ENCODE measurements around the gene TES.

The TES gene

GRCh38 chr7:116206141-116206540, 4.2 kb upstream of the TES start:
- Histone ChIP-seq H2BK12ac (ENCODE audit: low read length) (no peak overlapping the region), H4K12ac (ENCODE audit: low read depth, low read length) (no peak overlapping the region), H3K9ac (ENCODE audit: low read length) (no peak overlapping the region), H3K14ac (ENCODE audit: low read length) (no peak overlapping the region), H2AFZ (ENCODE audit: insufficient read depth, low read length, poor library complexity) (no peak overlapping the region), H3K36me3 (ENCODE audit: control insufficient read depth in 1 of 2, insufficient read depth in 2 of 2, low read length in 2 of 2) (no peaks in the 10 kb centered on the region), H3K9me3 (ENCODE audit: insufficient read depth, low read depth, low read length) (no peaks in the 10 kb centered on the region), H4K91ac (ENCODE audit: low read depth, low read length) (no peak overlapping the region), H2BK5ac (ENCODE audit: low read depth, low read length, poor library complexity) (no peak overlapping the region), H3K4me3 (ENCODE audit: low read depth, low read length) (no peak overlapping the region), H3K27me3 (ENCODE audit: insufficient read depth, low read length) (no peaks in the 10 kb centered on the region), H3K23ac (ENCODE audit: low read length) (no peak overlapping the region), H3K4ac (ENCODE audit: low read depth, low read length) (no peak overlapping the region), H2AK5ac (ENCODE audit: low read length) (no peak overlapping the region), H3K4me1 (ENCODE audit: control insufficient read depth in 1 of 2, insufficient read depth in 2 of 2, low read length in 2 of 2) (no peaks in the 10 kb centered on the region), H3K4me2 (ENCODE audit: low read length) (no peak overlapping the region), H2BK120ac (ENCODE audit: insufficient read depth, low read length, poor library complexity) (no peak overlapping the region), H3K27ac (ENCODE audit: low read depth, low read length) (no peak overlapping the region), H3K18ac (ENCODE audit: low read length) (no peak overlapping the region), H4K8ac (ENCODE audit: low read depth, low read length) (no peak overlapping the region), H3K79me1 (ENCODE audit: low read length) (peaks cover 8% of the 10 kb centered on the region), H3K79me2 (ENCODE audit: control insufficient read depth, insufficient read depth, low read length, poor library complexity) (peaks cover 7% of the 10 kb centered on the region)
- no peak for DNase-seq
- no CpG with 5 or more reads among the region's 1 CpG for WGBS (ENCODE audit: extremely low coverage, insufficient coverage, insufficient read length)

GRCh38 chr7:116208919-116209318, 1.4 kb upstream of the TES start:
- H3K79me1 ChIP-seq (ENCODE audit: low read length), result peaks cover 9% of the 10 kb centered on the region
- H3K9me3 ChIP-seq (ENCODE audit: insufficient read depth, low read depth, low read length), result no peaks in the 10 kb centered on the region

DNA sequence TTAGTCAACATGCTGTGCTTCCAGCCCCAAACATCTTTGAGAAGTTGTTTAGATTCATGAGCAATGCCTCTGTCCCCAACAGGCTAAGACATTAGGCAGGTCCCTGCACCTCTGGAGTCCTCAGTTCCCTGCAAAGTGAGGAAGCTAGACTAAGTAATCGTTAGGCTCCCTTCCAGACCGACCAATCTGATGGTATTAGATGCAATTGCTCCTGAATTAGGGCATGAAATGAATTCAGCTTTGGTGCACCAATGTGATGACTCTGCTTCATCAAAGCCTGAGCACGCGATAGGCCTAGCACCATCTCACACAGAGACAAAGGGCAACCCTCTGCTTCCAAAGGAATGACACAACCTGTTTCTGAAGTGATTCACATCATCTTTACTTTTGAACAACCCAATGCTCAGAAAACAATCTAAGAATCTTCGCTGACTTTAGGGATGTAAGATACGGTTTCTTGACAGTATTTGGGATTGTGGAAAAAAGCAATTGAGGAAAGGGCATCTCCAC, 723 bp upstream of the TES start:
- Histone ChIP-seq H3K14ac (ENCODE audit: low read length) (no peak overlapping the region), H3K79me1 (ENCODE audit: low read length) (peaks cover 9% of the 10 kb centered on the region), H3K18ac (ENCODE audit: low read length) (no peak overlapping the region), H3K79me2 (ENCODE audit: control insufficient read depth, insufficient read depth, low read length, poor library complexity) (peaks cover 8% of the 10 kb centered on the region), H2AFZ (ENCODE audit: insufficient read depth, low read length, poor library complexity) (no peak overlapping the region), H3K4me1 (ENCODE audit: control insufficient read depth in 1 of 2, insufficient read depth in 2 of 2, low read length in 2 of 2) (no peaks in the 10 kb centered on the region), H3K9me3 (ENCODE audit: insufficient read depth, low read depth, low read length) (no peaks in the 10 kb centered on the region), H3K27me3 (ENCODE audit: insufficient read depth, low read length) (no peaks in the 10 kb centered on the region), H4K91ac (ENCODE audit: low read depth, low read length) (no peak overlapping the region), H2BK120ac (ENCODE audit: insufficient read depth, low read length, poor library complexity) (no peak overlapping the region), H3K9ac (ENCODE audit: low read length) (no peak overlapping the region), H2BK12ac (ENCODE audit: low read length) (no peak overlapping the region), H3K4me2 (ENCODE audit: low read length) (no peak overlapping the region), H3K27ac (ENCODE audit: low read depth, low read length) (no peak overlapping the region), H3K4ac (ENCODE audit: low read depth, low read length) (no peak overlapping the region), H4K12ac (ENCODE audit: low read depth, low read length) (no peak overlapping the region), H2BK5ac (ENCODE audit: low read depth, low read length, poor library complexity) (no peak overlapping the region), H2AK5ac (ENCODE audit: low read length) (no peak overlapping the region), H3K36me3 (ENCODE audit: control insufficient read depth in 1 of 2, insufficient read depth in 2 of 2, low read length in 2 of 2) (no peaks in the 10 kb centered on the region), H4K8ac (ENCODE audit: low read depth, low read length) (no peak overlapping the region), H3K23ac (ENCODE audit: low read length) (no peak overlapping the region), H3K4me3 (ENCODE audit: low read depth, low read length) (no peak overlapping the region)
- WGBS (ENCODE audit: extremely low coverage, insufficient coverage, insufficient read length), result no CpG with 5 or more reads among the region's 6 CpGs
- DNase-seq, result no peak

More at GRCh38 chr7:116208919-116209318, 1.4 kb upstream of the TES start:
- H3K14ac ChIP-seq (ENCODE audit: low read length), result no peak overlapping the region
- no peak overlapping the region for H3K9ac ChIP-seq (ENCODE audit: low read length)
- H2BK12ac ChIP-seq (ENCODE audit: low read length), result no peak overlapping the region
- no peak overlapping the region for H3K4me3 ChIP-seq (ENCODE audit: low read depth, low read length)
- H3K36me3 ChIP-seq (ENCODE audit: control insufficient read depth in 1 of 2, insufficient read depth in 2 of 2, low read length in 2 of 2), result no peaks in the 10 kb centered on the region
- H3K27ac ChIP-seq (ENCODE audit: low read depth, low read length), result no peak overlapping the region
- no peak overlapping the region for H2BK5ac ChIP-seq (ENCODE audit: low read depth, low read length, poor library complexity)
- peaks cover 8% of the 10 kb centered on the region for H3K79me2 ChIP-seq (ENCODE audit: control insufficient read depth, insufficient read depth, low read length, poor library complexity)
- DNase-seq, result no peak
- H3K4me2 ChIP-seq (ENCODE audit: low read length), result no peak overlapping the region
- no peak overlapping the region for H4K91ac ChIP-seq (ENCODE audit: low read depth, low read length)
- H4K12ac ChIP-seq (ENCODE audit: low read depth, low read length), result no peak overlapping the region
- no peaks in the 10 kb centered on the region for H3K4me1 ChIP-seq (ENCODE audit: control insufficient read depth in 1 of 2, insufficient read depth in 2 of 2, low read length in 2 of 2)
- no peak overlapping the region for H2AK5ac ChIP-seq (ENCODE audit: low read length)
- H3K4ac ChIP-seq (ENCODE audit: low read depth, low read length), result no peak overlapping the region
- H4K8ac ChIP-seq (ENCODE audit: low read depth, low read length), result no peak overlapping the region
- H3K23ac ChIP-seq (ENCODE audit: low read length), result no peak overlapping the region
- H3K18ac ChIP-seq (ENCODE audit: low read length), result no peak overlapping the region
- H3K27me3 ChIP-seq (ENCODE audit: insufficient read depth, low read length), result no peaks in the 10 kb centered on the region
- no peak overlapping the region for H2BK120ac ChIP-seq (ENCODE audit: insufficient read depth, low read length, poor library complexity)
- no CpG with 5 or more reads among the region's 1 CpG for WGBS (ENCODE audit: extremely low coverage, insufficient coverage, insufficient read length)
- no peak overlapping the region for H2AFZ ChIP-seq (ENCODE audit: insufficient read depth, low read length, poor library complexity)

DNA sequence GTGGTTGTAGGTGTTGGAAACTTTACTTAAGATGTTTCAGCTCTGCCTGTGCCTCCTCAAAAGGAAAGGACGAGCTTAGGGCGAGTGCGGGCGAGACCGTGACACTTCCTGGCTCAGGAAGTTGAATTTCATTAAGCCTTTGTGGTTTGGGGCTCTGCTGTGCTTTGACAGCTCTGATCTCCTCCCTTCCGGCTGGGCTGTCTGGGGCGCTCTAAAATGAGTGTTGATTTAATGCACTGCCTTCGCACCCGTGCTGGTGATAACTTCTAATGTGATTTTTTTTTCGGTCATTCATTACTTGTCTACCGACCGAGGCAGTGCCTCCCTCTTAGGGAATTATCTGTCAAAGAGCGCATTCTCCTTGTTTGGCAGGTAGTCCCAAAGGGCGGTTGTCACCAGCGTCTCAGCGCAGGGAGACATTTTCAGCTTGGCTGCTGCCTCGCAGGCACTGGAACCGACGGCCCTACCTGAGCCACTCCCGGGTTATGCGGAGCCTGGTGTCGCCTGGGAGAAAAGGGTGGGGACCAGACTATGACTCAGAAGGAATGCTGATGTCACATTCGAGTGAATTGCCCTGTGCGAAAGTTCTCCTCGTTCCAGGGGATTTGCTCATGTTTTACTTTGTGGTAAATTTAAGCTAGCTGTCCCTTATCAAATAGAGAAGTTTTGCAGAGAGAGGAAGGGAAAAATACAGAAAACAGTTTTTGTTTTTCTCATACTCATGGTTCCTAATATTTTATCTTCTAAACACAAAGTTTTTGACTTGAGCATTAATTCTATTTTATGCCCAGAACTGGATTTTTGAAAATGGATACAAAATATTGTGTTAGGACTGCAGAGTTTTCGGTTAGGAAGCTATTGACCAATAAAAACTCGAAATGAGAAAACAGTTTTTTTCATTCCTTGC, 920 bp downstream of the TES start:
- H2BK12ac ChIP-seq (ENCODE audit: low read length), result no peak overlapping the region
- peak overlapping the region; percentile 88 for H2BK5ac ChIP-seq (ENCODE audit: low read depth, low read length, poor library complexity)
- peak overlapping the region; percentile 88 for H2AFZ ChIP-seq (ENCODE audit: insufficient read depth, low read length, poor library complexity)
- H3K27me3 ChIP-seq (ENCODE audit: insufficient read depth, low read length), result no peaks in the 10 kb centered on the region
- peak; percentile 94 to 98 for DNase-seq
- H3K9ac ChIP-seq (ENCODE audit: low read length), result peak overlapping the region; percentile 88
- peak overlapping the region; percentile 83 for H3K4me3 ChIP-seq (ENCODE audit: low read depth, low read length)
- peak overlapping the region; percentile 97 for H4K12ac ChIP-seq (ENCODE audit: low read depth, low read length)
- H2AK5ac ChIP-seq (ENCODE audit: low read length), result peak overlapping the region; percentile 44
- H3K23ac ChIP-seq (ENCODE audit: low read length), result no peak overlapping the region
- peak overlapping the region; percentile 91 for H3K27ac ChIP-seq (ENCODE audit: low read depth, low read length)
- peak overlapping the region; percentile 91 for H4K91ac ChIP-seq (ENCODE audit: low read depth, low read length)
- peak overlapping the region; percentile 87 for H3K14ac ChIP-seq (ENCODE audit: low read length)
- no CpG with 5 or more reads among the region's 27 CpGs for WGBS (ENCODE audit: extremely low coverage, insufficient coverage, insufficient read length)
- H3K18ac ChIP-seq (ENCODE audit: low read length), result peak overlapping the region; percentile 98
- H3K79me1 ChIP-seq (ENCODE audit: low read length), result peaks cover 9% of the 10 kb centered on the region
- H3K4ac ChIP-seq (ENCODE audit: low read depth, low read length), result peak overlapping the region; percentile 96
- H2BK120ac ChIP-seq (ENCODE audit: insufficient read depth, low read length, poor library complexity), result peak overlapping the region; percentile 92
- peaks cover 10% of the 10 kb centered on the region for H3K79me2 ChIP-seq (ENCODE audit: control insufficient read depth, insufficient read depth, low read length, poor library complexity)
- H3K4me2 ChIP-seq (ENCODE audit: low read length), result peak overlapping the region; percentile 63
- no peaks in the 10 kb centered on the region for H3K4me1 ChIP-seq (ENCODE audit: control insufficient read depth in 1 of 2, insufficient read depth in 2 of 2, low read length in 2 of 2)
- H3K36me3 ChIP-seq (ENCODE audit: control insufficient read depth in 1 of 2, insufficient read depth in 2 of 2, low read length in 2 of 2), result no peaks in the 10 kb centered on the region
- peak overlapping the region; percentile 97 for H4K8ac ChIP-seq (ENCODE audit: low read depth, low read length)
- H3K9me3 ChIP-seq (ENCODE audit: insufficient read depth, low read depth, low read length), result no peaks in the 10 kb centered on the region

Measured in trophoblast cell (in vitro differentiated cells and primary cell).